Esophagus squamous epithelium (tissue), 5 donors: ENCODE data around the gene SPINT2. TPM values are rescaled to one million over a fixed set of nuclear protein-coding genes. Genes with fewer than 3 reads are reported as not detected.
A peak's percentile ranks its signal among the peaks of the same experiment; 100 is the strongest.
"Not testable (repeated sequence)": the region's sequence is repeated elsewhere in the genome, so short reads cannot be mapped to it uniquely, and the experiment has no call there.

ENCODE experiments used
- DNase-seq: peaks from one replicate; lab custom pipeline; 2025; lab: John Stamatoyannopoulos, UW
- H3K27ac ChIP-seq, 4 donors: fragments of 200-600 bp; sonication (generic); one replicate each; pipeline ENCODE4 v1.5.1; 2016 to 2019; ENCODE audit warnings: mild to moderate bottlenecking in 1 of 4
- H3K27me3 ChIP-seq, 4 donors: fragments of 200-600 bp; sonication (generic); 1 replicate in 3 of 4; 2 replicates in 1 of 4; pipeline versions ENCODE4 v1.5.1 to v1.6.0; 2017 to 2021; ENCODE audit warnings: antibody characterized with exemption in 1 of 4
- H3K36me3 ChIP-seq, 3 donors: fragments of 200-600 bp; sonication (generic); one replicate each; pipeline ENCODE4 v1.5.1; 2016 to 2019
- H3K4me1 ChIP-seq, 3 donors: fragments of 200-600 bp; sonication (generic); one replicate each; pipeline ENCODE4 v1.5.1; 2017 to 2019
- H3K4me3 ChIP-seq, 4 donors: fragments of 200-600 bp; sonication (generic); 1 replicate in 3 of 4; 2 replicates in 1 of 4; pipeline ENCODE4 v1.5.1; 2016 to 2019; ENCODE audit warnings: mild to moderate bottlenecking in 2 of 4, moderate library complexity in 1 of 4
- H3K9me3 ChIP-seq, 3 donors: fragments of 200-600 bp; sonication (generic); one replicate each; pipeline ENCODE4 v1.5.1; 2016 to 2019
- POLR2A ChIP-seq, 4 donors: fragments of 450-650 bp; IDR thresholded peaks; one replicate each; pipeline ENCODE4 v1.6.1; 2017; ENCODE audit warnings: antibody characterized with exemption in 4 of 4, mild to moderate bottlenecking in 4 of 4, moderate library complexity in 3 of 4
- WGBS, 2 donors: methylation state at CpG; one replicate each; pipeline ENCODE4 v1.1.5; 2018; 5-methylcytosine and 5-hydroxymethylcytosine counted together
- intact Hi-C: fragments of 100-400 bp; cut with DNase I; formaldehyde crosslinking; loops from one replicate; pipeline ENCODE4 v1.15.0; 2022
- total RNA-seq, 4 donors: library from RNA; depleted of rRNA; stranded (reverse); fragments of >200 nt; gene quantifications; one replicate each; pipeline ENCODE4 v1.1.0, GENCODE V29; 2016
- TF ChIP-seq, protein P1 (sequence below), 6 experiments: fragments of 450-650 bp in 4 of 6; fragments of 200-600 bp in 2 of 6; sonication (generic) in 2 of 6; IDR thresholded peaks; one replicate each; pipeline ENCODE4 v1.5.1; 2016 to 2019; ENCODE audit warnings: antibody characterized with exemption in 6 of 6, mild to moderate bottlenecking in 4 of 6, moderate library complexity in 4 of 6
- donor health status: DM: yes; HTN: yes; CAD: no.

The SPINT2 gene
- total RNA-seq, 4 donors from 2014 or later: 345 to 663 (median 433) TPM

DNA sequence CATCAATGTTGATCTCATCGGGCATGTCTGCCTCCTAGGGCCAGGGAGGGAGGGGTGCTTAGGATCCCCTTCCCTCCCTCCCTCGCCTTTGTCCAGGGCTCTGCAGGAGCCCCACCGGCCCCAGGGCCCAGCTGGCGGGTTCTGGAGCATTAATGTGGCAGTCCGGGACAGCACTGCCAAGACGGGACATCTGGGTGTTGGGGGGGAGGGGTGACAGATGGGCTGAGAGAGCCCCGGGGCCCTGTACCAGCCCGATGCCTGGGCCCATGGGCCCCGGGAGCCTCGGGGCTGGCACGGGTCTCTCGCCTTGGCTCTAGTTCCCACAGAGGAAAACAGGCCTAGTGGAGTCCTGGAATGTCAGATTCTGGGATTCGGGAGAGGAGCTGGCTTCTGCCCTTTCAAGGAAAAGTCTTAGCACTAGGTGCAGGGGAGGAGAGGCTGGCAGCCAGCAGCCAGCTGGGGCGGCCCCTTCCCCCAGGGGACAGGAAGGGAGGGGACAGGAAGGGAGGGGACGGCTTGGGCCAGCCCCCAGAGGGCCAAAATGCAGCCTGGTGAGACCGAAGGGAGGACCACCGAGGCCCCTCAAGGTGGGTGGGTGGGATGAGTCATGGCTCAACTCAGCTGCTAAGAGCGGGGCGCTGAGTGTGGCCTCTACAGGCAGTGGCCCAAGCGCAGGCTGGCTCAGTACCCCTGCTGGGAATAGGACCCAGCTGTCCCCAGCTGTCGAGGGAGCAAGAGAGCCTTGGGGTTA is 11.3 kb upstream of the SPINT2 start:
- intact Hi-C loops: loop anchor here (5.0 kb wide), 1 partner anchor 74 kb away; no protein-coding TSS in a partner anchor
- DNase-seq: no peak
- peaks cover 9 to 60% (median 20%) of the 10 kb centered on the region in 3 donors for H3K4me1 ChIP-seq

DNA sequence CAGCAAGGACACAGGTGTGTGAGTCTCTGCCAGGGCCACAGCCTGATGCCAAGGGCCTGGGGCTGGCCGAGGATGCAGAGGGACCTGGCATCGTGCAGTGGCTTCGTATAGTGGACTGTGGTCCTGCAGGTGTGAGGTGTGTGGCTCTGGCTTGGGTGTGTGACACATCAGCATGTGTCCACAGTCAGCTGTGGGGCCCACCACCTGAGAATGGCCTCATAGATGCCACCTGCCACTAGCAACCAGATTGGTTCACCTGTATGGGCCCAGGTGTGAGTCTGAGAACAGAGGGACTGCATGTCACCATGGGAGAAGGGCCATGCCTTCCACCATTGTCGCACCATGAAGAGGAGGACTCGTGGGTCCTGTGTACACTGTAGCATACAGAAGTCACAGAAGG is 10.6 kb upstream of the SPINT2 start:
- Histone ChIP-seq H3K27me3 (peaks cover 0 to 25% (median 0%) of the 10 kb centered on the region in 4 donors), H3K9me3 (no peaks in the 10 kb centered on the region), H3K4me3 (peak overlapping the region in 3 of 4 donors; percentile 34 to 69 (median 52)), H3K4me1 (peaks cover 9 to 55% (median 20%) of the 10 kb centered on the region in 3 donors), H3K27ac (peak overlapping the region; percentile 61 to 92 (median 84)), H3K36me3 (no peaks in the 10 kb centered on the region)
- TF ChIP-seq, protein P1, sequence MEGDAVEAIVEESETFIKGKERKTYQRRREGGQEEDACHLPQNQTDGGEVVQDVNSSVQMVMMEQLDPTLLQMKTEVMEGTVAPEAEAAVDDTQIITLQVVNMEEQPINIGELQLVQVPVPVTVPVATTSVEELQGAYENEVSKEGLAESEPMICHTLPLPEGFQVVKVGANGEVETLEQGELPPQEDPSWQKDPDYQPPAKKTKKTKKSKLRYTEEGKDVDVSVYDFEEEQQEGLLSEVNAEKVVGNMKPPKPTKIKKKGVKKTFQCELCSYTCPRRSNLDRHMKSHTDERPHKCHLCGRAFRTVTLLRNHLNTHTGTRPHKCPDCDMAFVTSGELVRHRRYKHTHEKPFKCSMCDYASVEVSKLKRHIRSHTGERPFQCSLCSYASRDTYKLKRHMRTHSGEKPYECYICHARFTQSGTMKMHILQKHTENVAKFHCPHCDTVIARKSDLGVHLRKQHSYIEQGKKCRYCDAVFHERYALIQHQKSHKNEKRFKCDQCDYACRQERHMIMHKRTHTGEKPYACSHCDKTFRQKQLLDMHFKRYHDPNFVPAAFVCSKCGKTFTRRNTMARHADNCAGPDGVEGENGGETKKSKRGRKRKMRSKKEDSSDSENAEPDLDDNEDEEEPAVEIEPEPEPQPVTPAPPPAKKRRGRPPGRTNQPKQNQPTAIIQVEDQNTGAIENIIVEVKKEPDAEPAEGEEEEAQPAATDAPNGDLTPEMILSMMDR (IDR thresholded peaks at IDR 0.05): no peak
- no peak for TF ChIP-seq POLR2A (IDR thresholded peaks at IDR 0.05)
- 70 to 75% methylated on average over 2 of the region's 5 CpGs for WGBS, 2 donors
- DNase-seq: no peak
- intact Hi-C loops: loop anchor here (5.0 kb wide), 1 partner anchor 74 kb away; no protein-coding TSS in a partner anchor

More for the DNA sequence above, 11.3 kb upstream of the SPINT2 start:
- Histone ChIP-seq H3K4me3 (peak overlapping the region; percentile 13 to 69 (median 43)), H3K27ac (peak overlapping the region; percentile 61 to 92 (median 84)), H3K27me3 (peaks cover 0 to 25% (median 0%) of the 10 kb centered on the region in 4 donors), H3K36me3 (no peaks in the 10 kb centered on the region), H3K9me3 (no peaks in the 10 kb centered on the region)
- TF ChIP-seq, protein P1 (IDR thresholded peaks at IDR 0.05): no peak
- peak in 1 of 4 donors; percentile 32 for TF ChIP-seq POLR2A (IDR thresholded peaks at IDR 0.05)
- WGBS, 2 donors: 33 to 42% methylated on average over 3 to 13 of the region's 21 CpGs

DNA sequence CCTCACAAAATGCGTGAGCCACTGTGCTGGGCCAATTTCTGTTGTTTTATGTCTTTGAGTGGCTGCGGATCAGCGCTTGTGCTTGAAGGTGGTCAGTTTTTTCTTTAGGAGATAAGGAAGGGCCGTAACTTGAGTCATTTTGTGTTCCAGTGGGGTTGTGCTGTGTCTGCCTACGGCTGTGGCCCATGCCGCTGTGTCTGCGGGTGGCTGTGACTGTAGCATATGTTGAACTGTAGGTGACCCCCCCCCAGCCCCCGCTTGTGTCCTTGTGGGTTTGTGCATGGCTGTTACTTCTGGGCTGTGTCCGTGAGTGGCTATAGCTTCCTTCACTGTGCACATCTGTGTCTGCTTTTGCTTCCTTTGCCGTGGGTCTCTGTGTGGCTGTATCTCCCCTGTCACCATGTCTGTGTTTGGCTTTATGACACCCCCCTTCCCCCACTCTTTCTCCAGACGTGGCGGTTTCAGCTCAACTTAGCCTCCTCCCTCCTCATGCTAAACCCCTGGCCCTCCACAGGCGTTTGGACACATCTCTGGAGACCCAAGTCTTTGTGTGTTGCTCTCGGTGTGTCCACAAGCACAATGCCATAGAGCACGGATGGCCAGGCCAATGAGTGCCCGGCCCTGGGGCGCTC is 8.9 kb upstream of the SPINT2 start:
- Histone ChIP-seq H3K9me3 (no peaks in the 10 kb centered on the region), H3K4me1 (peaks cover 9 to 52% (median 20%) of the 10 kb centered on the region in 3 donors), H3K27ac (peak overlapping the region; percentile 62 to 84 (median 82)), H3K4me3 (peak overlapping the region; percentile 26 to 69 (median 46)), H3K27me3 (peaks cover 0 to 25% (median 0%) of the 10 kb centered on the region in 4 donors), H3K36me3 (no peaks in the 10 kb centered on the region)
- intact Hi-C loops: no loop called here
- TF ChIP-seq, protein P1 (IDR thresholded peaks at IDR 0.05): no peak
- no peak for TF ChIP-seq POLR2A (IDR thresholded peaks at IDR 0.05)
- DNase-seq: no peak
- WGBS, 2 donors: 54 to 61% methylated on average over 11 to 13 of the region's 17 CpGs

DNA sequence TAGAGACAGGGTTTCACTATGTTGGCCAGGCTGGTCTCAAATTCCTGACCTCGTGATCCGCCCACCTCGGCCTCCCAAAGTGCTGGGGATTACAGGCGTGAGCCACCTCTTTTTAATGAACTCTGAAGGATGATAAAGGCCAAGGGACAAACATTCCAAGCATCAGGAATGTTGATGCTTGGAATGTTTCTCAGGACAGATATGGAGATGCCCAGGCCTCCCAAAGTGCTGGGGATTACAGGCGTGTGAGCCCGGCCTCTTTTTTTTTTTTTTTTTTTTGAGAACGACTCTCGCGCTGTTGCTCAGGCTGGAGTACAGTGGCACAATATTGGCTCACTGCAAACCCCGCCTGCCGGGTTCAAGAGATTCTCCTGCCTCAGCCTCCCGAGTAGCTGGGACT is 2.4 kb upstream of the SPINT2 start:
- DNase-seq, intact Hi-C loops, H3K36me3 ChIP-seq, H3K4me3 ChIP-seq, H3K9me3 ChIP-seq, H3K27ac ChIP-seq: not testable (repeated sequence)
- 95 to 98% methylated on average over 10 to 11 of the region's 12 CpGs for WGBS, 2 donors
- Histone ChIP-seq H3K4me1 (peaks cover under 1 to 30% (median 7%) of the 10 kb centered on the region in 3 donors), H3K27me3 (peaks cover 0 to 20% (median 0%) of the 10 kb centered on the region in 4 donors)

DNA sequence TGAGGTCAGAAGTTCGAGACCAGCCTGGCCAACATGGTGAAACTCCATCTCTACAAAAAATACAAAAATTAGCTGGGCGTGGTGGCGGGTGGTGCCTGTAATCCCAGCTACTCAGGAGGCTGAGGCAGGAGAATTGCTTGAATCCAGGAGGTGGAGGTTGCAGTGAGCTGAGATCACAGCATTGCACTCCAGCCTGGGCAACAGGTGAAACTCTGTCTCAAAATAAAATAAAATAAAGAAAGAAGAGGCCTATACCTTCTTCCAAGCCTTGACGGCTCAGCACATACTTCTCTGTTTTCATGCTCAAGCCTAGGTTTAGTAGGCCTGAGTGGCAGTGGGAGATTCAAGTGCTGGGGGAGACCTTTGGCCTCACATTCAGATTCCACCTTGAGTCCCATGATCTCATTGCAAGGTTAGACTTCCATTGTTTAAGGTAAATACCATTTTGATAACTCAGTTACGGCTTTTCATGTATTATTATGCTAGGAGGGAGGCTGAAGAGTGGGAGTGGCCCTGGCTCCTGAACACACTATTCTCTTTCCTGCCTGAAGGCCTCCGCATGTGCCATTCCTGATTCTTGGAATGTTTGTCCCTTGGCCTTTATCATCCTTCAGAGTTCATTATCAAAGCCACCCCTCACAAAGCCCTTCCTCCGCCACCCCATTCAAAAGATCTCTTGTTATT is 1.6 kb upstream of the SPINT2 start:
- no peak for DNase-seq
- TF ChIP-seq, protein P1 (IDR thresholded peaks at IDR 0.05): no peak
- no peak for TF ChIP-seq POLR2A (IDR thresholded peaks at IDR 0.05)
- intact Hi-C loops: no loop called here
- peaks cover 4 to 35% (median 7%) of the 10 kb centered on the region in 3 donors for H3K4me1 ChIP-seq
- H3K27me3 ChIP-seq: peaks cover 0 to 15% (median 0%) of the 10 kb centered on the region in 4 donors
- no peaks in the 10 kb centered on the region for H3K36me3 ChIP-seq
- H3K4me3 ChIP-seq: no peak overlapping the region
- H3K27ac ChIP-seq: peak overlapping the region in 1 of 4 donors; percentile 94
- no peaks in the 10 kb centered on the region for H3K9me3 ChIP-seq
- WGBS, 2 donors: 80 to 86% methylated on average over 4 to 7 of the region's 7 CpGs
